DMS 273 (cell line): ENCODE measurements around the gene ZFYVE27.

ENCODE experiments used
- DNase-seq: peaks from one replicate; lab custom pipeline; 2025; ENCODE audit not compliant: unreplicated experiment; lab: John Stamatoyannopoulos, UW

The ZFYVE27 gene

DNA sequence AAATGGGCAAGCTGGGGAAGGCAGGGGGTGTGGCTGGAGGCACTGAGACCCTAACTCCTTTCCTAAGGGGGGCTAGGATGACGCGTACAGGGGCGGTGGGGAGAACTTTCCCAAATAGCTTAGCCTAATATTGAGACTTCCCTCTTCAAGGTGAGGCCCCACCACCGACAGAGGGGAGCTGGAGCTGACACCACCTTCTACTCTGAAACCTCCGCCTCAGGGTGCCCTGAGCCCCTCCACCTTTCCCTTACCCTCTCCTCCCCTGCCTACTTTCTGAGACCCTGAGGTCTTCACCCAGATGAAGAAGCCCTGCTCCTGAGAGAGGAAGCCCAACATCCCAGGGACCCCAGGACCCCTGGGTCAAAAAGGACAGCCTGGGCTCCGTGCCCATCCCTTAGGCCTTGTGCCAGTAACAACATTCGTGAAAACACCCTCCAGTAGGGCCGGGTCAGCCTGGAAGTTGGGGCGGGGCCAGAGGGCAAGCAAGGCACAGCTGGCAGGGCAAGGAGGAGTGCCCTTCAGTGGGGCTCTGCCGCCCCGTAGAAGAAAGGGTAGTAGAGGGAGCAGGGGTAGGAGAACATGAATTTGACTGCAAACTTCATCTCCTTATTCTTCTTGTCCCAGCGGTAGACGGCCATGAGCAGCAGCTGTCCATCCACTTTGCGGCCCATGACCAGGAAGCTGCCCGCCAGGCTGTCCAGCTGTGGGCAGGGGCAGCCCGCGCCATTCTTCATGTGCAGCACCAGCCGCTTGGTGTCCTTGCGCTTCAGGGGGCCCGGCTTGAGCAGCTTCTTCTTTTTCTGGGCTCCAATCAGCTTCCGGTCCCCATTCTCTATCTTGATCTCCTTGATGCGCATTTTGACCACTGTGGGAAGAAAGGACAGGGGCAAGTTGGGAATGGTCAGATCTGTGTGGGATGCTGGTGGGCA lies 30.3 kb downstream of the ZFYVE27 start:
- DNase-seq: no peak

DNA sequence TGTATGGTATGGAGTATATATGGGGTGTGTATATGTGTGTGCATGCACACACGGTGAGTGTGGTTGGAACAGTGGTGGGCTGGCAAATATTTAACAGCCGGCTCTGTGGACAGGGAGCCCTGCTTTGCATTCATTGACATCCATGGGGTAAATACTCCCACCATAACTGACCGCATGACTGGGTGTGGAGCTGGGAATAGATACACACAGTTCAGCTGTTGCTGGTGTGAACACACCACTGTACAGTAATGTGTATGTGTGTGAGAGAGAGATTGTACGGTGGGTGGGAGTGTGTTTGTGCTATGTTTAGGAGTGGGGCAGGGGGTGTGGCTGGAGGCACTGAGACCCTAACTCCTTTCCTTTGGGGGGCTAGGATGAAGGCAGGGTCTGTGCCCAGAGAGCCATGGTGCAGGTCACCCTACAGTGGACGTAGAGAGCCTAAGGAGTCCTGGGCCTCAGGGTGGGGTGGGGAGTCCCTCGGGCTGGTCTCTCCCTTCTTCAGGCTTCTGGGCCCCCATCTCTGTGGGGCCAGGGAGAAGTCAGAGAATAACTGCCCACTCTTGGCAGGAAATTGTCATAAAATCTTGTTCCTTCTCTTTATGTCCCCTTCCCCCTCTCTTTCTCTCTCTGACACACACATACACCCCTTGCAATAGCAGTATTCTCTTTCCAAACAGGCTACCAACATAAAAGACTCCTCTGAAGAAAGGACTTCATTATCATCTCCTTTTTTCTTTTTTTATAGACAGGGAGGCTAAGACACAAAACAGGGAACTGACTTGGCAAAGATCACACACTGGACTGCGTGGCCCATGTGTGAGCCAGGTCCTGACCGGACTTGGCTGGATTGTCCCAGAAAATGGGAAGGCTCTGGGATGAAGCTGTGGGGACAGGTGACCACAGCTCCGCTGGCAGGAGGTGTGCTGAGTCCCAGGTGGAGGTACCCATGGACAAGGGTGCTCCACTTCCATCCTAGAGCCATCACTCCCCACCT lies 31.7 kb downstream of the ZFYVE27 start:
- no peak for DNase-seq

DNA sequence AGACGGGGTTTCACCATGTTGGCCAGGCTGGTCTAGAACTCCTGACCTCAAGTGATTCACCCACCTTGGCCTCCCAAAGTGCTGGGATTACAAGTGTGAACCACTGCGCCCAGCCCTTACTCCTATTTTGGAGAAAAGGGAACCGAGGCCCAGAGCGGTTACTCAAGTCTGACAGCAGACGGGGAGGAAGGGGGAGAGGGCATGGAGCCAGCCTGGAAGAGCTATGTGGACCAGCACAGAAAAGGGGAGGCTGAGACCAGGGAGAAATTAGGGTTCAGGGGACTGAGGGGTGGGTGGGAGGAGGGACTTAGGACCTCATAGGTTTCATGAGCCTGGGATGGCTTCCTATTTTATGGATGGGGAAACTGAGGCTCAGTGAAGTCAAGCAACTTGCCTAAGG lies 33.3 kb downstream of the ZFYVE27 start:
- DNase-seq: no peak

DNA sequence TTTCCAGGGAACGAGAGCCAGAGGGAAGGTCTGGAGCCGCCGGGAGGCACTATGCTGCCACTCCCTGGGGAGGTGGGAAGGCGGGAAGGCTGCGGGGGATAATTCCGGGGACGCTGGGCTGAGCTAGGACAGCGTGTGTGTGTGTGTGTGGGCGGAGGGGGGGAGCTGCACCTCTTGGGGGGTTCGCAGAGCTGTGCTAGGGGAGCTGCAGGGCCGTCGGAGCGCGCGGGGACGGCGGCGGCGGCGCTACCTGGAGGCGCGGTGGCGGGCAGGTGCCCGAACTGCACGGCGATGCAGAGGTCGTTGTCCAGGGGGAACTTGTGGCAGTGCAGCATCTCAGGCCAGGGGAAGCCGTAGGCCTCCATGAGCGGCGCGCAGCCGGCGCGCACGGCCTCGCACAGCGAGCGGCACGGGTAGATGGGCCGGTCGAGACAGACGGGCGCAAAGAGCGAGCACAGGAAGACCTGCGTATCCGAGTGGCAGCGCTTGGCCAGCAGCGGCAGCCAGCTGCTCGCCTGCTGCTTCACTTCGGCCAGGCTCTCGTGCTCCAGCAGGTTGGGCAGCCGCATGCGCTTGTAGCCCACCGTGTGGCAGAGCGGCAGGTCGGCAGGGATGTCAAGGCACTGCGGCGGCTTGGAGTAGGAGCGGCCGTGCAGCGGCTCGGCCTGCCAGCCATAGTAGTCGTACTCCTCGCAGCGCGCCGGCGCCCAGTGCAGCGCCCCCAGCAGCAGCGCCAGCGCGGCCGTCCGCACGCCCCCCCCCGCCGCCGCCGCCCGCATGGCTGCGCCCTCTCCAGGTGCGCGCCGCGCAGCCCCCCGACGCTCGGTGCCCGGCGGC lies 34.3 kb downstream of the ZFYVE27 start:
- DNase-seq: peak; percentile 81

DNA sequence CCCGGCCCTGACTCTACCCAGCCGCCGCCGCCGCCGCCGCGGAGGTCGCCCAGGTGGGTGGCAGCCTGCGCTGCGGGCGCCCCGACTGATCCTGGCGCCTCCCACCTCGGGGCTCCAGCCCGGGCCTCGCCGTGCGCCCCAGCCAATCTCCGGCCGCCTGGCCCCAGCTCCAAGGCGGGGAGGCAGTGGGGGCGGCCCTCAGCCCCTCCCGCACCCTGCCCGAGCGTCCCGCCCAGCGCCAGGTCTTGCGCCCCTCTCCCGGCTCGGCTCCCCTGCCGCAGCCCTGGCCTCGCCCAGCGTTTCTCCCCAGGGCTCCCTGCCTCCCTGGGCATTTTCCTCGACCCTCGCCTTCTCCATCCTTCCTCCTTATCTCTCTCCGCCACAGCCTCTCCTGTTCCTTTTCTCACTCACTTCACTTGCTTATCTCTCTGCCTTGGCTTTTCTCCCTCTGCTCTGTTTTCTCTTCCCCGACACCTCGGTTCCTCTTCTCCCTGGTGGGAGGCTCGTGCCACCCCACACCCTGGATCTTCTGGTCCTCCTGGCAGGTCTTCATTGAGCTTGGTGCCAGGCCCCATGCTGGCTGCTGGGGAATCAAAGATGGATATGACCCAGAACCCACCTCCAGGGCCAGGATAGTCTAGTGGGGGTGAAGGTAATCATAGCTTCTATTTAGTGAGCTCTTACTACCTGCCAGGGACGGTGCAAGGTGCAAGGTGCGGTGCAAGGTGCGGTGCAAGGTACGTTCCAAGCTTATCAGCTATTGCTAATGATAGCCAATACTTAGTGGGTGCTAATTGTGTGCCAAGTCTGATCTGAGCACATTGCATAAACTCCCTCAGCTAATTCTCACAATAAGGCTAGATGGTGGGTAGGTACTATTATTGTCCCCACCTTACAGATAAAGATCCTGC lies 35.2 kb downstream of the ZFYVE27 start, which contains the start of gene SFRP5:
Gene SFRP5 (minus strand): TSS at position 87 of the 911 bp plus-strand sequence. CDS start 166 bp downstream, outside the sequence.
- peak; percentile 64 for DNase-seq

DNA sequence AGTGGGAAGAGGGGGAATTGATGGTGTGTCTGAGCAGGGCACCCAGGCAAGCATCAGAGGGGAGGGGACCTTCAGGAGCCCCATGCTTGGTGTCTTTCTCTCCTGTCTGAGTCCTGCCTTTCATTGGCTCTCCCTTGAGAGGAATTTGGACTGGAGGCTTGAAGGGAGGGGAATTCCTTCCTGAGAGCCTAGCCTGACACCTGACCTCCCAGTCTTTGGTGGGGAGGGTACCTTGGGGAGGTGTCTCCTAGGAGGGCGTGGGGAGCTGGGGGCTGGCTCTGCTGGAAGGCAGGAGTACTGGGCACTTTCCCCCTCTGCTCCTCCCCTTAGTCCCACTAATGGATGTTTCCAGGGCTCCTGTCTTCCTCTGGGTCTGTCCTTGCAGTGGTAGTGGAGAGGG lies 36.2 kb downstream of the ZFYVE27 start:
- no peak for DNase-seq

DNA sequence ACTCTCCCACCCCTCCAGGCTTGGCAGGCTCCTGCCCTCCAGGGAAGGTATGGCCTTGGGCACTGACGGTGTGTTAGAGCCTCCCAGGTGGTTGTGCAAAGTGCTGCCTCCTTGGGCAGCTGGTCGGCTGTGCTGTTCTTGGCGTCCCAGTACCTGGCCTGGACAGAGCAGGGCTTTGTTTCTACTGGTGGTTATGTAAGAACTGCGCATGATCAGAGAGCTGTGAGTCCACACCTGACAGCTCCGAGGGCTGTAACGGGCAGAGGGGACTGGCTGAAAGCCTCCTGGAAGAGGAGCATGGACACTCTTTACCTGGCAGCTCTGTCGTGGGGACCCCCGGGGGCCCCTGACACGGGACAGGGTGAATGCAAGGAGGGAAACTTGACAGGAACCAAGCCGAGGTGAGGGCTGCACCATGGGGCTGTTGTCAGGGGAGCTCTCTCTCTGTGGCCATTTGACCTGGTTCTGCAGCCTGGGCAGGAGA lies 37.9 kb downstream of the ZFYVE27 start:
- DNase-seq: no peak

DNA sequence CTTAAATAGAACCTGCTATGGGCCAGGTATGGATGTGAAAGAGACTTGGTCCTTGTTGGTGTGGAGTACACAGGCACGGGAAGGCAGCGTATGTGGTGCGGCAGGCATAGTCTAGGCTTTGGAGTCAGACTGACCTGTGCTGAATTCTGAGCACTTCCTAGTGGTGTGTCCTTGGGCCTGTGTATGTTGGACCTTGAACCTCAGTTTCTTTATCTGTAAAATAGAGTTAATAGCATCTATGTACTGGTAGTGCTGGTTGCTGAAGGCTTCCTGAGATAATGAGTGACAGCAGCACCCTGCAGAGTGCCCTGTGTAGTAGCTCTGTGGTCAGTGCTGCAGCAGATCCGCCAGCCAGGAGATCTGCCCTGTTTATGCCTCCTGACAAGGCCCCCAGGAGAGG lies 40.2 kb downstream of the ZFYVE27 start:
- no peak for DNase-seq

DNA sequence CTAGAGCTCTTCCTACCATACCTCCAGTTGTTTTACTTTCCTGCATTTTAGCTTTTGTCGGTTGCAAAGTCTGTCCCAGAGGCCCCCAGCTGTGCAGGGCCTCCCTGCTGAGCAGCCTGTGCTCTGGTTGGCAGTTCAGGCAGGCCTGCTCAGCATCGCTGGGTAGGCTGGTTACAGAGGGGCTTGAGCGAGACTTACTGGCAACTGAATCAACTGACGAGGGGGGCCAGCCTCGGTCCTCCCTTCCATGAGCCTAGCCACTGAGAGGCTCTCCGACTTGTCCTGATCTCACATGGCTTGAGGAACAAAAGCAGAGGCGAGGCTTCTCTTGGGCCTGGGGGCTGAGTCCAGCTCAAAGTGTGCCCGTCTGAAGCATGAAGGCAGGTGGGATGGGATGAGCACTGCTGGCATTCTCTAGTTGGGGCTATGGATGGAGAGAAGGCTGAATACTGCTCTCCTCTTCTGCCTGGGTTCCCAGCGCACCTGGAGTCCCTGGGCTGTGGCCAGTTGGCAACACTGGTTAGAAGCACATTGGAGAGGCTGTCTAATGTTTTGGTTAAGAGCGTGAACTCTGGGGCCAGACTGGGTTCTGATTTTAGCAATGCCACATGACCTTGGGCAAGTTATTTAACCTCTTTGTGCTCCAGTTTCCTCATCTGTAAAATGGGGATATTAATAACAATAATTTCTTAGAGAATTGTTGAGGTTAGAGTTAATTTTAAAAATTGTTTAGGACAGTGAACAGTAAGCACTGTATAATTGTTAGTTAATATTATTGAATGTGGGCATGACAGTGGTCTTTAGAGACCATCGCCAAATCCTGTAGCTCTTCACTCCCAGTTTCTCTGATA lies 41.7 kb downstream of the ZFYVE27 start:
- DNase-seq: peak; percentile 35

DNA sequence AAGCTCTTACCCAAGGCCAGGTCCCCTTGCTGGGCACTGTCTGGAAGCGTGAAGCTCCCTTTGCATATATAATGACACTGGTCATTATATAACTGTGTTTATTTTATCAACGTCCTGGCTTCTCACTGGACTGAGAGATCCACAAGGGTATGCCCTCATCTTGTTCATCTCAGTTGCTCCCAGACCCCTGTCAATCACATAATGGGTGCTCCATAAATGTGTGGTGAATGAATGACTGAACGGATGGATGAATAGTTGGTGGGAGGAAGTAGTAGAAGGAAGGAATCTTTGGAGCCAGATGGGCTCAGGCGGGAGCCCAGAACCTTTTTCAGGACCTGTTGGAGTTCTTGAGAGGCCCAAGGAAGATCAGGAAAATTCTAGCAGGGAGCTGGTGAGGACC lies 42.6 kb downstream of the ZFYVE27 start:
- DNase-seq: no peak

DNA sequence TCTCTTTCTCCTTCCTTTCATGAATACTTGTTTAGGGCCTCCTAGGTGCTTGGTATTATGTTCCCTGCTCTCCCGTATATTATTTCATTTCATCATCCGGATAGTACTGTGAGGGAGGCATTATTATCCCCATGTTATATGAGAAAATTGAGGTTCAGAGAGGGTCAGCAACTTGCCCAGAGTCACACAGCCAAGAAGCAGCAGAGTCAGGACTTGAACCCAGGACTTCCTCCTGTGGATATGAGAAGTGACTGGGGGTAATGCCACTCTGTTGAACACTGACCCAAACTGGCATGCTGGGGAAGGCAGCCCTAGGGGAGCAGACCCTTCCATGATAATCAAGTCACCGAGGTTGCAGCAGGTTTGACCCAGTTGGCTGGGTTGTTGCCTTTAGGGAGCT lies 43.0 kb downstream of the ZFYVE27 start:
- DNase-seq: no peak

DNA sequence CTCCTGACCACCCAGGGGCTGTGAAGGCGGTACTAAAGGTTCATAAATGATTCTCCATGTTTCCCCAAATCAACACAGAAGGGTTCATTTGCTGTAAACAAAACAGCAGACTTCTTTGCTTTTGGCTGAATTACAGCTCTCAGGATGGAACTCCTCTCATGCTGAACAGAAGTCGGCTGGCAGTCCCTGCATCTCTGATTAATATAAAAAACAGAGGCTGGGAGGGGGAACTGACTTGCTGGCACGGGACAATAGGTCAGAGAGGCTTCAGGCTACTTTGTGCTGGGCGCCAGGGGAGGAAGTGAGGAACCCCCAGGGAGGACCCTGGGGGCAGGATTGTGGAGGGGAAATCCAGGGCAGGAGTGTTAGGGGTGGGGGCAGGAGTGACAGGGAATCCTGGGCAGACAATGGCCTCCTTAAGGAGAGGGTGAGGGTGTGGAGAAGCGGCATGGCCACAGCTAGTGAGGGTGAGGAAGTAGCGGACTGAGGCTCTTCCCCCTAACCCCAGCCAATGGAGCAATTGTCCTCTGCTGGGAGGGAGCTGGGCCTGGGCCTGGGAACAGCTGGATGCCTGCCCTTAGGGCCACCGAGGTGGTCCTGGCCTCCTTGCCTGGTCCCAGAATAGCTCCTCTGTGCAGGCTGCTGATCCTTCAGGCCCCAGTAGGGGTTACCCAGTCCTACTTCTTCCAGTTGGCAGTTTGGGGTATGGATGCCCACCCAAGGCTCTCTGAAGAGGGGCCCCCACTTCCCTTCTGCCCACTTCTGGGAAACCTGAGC lies 44.1 kb downstream of the ZFYVE27 start:
- no peak for DNase-seq

DNA sequence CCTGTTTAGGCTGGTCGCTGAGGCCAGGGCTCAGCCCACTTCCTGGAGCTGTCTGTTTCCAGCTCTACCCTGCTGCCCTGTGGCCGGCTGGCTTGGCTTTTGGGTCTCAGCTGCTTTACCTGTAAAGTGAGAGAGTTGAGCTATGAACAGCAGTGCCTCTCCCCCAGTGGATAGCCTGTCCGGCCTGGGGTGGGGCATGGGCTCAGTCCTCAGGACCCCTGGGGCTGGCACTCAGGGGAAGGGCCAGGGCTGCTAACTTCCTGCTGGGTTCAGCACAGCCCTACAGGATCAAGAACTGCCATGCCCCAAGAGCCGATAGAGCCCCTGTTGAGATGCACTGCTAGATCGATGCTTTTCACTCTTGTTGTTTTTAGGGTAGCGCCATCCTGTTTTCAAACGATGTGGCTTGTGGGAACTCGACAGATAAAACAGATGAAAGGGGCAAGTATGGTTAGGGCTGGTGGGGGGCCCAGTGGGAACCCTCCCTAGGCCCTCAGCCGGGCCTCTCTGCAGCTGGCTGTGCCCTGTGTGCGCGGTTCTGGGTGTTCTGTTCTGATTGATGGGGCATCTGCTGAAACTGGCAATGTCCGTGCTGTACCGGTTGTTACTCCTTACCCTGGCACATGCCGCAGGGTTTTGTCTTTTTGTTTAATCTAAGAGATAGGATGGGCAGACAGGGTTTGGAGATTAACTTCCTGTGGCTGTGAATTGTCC lies 44.8 kb downstream of the ZFYVE27 start:
- DNase-seq: no peak

DNA sequence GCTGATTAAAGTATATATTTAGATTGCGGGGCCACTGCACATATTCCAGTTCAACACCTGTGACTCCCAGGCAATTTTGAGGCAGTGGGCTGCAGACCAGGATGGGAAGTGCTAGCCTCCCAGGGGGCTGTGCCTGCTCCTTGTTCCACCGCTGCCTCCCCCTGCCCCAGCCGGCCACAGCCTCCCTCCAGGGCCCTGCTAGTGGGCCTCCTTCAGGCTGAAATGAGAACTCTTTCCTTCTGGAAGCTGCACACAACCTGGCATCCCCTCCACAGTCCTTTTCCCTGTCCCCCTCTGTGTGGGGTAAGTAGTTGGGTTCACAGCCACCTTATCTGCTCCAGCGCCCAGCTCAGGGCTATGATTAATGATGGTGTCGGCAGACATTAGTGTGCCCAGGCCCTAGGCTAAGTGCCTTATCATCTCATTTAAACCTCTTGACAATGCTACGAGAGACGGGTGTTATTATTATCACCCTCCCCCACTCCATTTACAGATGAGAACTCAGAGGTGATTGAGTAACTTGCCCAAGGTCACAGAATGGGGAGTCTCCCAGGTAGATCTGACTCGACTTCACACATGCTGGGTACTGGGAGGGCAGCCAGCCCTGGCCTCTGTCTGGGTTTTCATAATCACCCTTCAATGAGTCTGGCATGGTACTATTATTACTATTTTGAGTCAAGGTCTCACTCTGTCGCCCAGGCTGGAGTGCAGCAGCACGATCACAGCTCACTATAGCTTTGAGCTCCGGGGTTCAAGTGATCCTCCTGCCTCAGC lies 45.7 kb downstream of the ZFYVE27 start:
- no peak for DNase-seq

DNA sequence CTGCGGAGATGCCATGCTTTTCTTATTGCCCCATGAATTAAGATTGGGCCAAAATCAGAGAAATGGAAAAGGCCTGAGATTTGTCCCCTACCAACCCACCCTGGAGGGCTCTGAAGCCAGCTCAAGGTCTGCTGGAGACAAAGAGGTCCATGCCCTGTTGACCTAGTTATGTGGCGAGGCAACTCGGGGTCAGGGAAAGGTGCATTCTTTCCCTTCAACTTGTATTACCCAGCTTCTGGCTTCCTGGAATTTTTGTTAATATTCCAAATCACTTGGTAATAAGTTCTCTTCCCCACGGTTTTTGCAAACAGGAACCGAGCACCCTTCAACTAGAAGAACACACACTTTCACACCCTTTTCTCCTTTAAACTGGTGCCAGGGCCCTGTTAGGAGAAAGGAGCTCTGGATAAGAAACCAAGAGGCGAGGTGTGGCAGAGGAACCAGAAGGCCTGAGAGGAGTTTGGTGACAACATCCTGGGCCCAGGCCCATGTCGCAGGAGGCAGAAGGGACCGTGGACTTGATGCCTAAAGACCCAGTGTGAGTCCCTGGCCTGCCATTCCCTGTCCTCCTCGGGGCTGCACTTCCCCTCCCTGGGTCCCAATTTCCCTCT lies 47.4 kb downstream of the ZFYVE27 start:
- DNase-seq: no peak

DNA sequence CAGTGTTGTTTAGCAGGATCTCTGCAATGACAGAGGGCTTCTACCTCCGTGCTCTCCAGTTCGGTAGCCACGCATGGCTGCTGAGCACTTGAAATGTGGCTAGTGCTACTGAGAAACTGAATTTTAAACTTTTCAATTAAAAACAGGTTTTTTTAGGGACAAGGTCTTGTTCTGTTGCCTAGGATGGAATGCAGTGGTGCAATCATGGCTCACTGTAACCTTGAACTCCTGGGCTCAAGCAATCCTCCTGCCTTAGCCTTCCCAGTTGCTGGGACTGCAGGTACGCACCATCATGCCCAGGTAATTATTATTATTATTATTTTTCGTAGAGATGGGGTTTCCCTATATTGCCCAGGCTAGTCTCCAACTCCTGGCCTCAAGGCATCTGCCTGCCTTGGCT lies 48.3 kb downstream of the ZFYVE27 start:
- DNase-seq: no peak
